A673 (cell line): ENCODE data around the gene RAP2B.

ENCODE experiments used
- EZH2 ChIP-seq: fragments of 200-600 bp; sonication (generic); IDR thresholded peaks from 2 replicates; pipeline ENCODE4 v1.6.1; 2017; ENCODE audit warnings: borderline replicate concordance, low read depth, mild to moderate bottlenecking, mixed read lengths, antibody characterized with exemption, low read length; ENCODE audit not compliant: poor library complexity, severe bottlenecking
- TF ChIP-seq, protein P1 (sequence below): fragments of 300-800, 200-600 bp; sonication (generic); conservative IDR thresholded peaks from 2 replicates; pipeline ENCODE4 v1.5.1; 2017; ENCODE audit warnings: low read depth, mild to moderate bottlenecking, antibody characterized with exemption, low read length, moderate library complexity, mixed read lengths

DNA sequence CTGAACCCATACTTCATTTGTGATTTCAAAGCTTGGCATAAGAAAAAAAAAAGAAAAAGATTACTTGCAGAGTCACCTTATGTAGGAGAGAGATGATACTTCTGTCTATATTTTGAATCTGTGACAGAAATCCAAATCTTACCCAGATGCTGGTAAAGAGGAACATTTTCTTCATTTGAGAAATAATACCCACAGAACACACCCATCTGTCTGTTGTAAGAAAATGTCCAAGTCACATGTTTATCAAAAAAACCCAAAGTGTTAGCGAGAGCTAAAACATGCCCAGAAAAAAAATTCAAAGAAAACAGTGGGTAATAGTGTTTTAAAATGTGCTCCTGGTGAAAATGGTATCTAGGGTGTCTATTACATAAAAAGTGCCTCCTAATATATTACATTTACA, 18.0 kb upstream of the RAP2B start:
- TF ChIP-seq, protein P1, sequence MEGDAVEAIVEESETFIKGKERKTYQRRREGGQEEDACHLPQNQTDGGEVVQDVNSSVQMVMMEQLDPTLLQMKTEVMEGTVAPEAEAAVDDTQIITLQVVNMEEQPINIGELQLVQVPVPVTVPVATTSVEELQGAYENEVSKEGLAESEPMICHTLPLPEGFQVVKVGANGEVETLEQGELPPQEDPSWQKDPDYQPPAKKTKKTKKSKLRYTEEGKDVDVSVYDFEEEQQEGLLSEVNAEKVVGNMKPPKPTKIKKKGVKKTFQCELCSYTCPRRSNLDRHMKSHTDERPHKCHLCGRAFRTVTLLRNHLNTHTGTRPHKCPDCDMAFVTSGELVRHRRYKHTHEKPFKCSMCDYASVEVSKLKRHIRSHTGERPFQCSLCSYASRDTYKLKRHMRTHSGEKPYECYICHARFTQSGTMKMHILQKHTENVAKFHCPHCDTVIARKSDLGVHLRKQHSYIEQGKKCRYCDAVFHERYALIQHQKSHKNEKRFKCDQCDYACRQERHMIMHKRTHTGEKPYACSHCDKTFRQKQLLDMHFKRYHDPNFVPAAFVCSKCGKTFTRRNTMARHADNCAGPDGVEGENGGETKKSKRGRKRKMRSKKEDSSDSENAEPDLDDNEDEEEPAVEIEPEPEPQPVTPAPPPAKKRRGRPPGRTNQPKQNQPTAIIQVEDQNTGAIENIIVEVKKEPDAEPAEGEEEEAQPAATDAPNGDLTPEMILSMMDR = no peak
- TF ChIP-seq EZH2 = no peak
